GM20000 (cell line): ENCODE results near the gene E2F1.

ENCODE experiments used
- DNase-seq: peaks from one replicate; pipeline ENCODE4 v3.0.0; 2012; ENCODE audit warnings: low spot score
- TF ChIP-seq, protein P1 (sequence below): IDR thresholded peaks from 2 replicates; pipeline ENCODE4 v1.5.1; 2012; ENCODE audit warnings: mild to moderate bottlenecking, control low read depth; ENCODE audit errors: extremely low read depth, missing control alignments

E2F1 gene

DNA sequence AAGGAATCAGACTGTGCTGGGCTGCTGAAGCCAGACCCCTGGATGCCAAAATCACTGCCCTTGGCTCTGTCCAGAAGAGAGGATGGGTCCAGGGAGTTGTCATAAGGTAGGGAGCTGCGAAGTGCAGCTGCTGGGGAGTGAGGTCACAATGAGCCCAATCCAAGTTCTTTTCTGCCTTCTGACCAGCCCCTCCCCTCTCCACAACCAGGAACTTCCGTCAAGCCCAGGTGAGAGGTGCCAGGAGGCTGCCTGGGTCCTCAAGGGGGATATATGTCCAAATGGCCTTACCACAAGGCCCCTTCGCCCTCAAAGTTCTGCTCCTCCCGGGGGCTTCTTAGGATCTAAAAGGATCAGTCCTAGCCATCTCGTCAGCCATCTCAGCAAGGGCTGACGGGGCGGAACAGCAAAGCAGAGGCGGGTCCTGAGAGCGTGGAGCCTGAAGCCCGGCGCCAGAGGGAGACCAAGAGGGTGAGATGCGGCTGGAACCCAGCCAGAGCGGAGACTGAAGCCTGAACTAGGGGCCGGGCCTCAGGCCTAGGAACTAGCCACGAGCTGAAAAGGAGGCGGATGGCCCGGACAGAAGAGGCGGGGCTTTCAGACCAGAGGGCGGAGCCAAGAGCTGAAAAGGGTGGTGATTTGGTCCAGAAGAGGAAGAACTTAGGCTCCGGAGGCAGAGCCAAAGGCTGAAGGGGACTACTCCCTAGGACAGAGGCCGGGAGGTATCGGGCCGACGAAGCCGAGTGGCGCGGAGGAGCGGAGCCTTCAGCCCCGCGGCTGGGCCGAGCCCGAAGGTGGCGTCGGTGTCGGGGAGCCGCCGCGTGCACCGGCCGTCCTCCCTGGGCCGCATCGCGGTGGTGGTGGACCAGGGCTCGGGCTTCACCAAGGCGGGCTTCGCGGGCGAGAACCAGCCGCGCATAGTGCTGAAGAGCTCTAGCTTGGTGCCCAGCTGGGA lies 19.6 kb downstream of the E2F1 start, which contains the start of gene ACTL10:
Gene ACTL10 (plus strand): TSS at position 651 of the 952 bp plus-strand sequence. CDS start 555 bp downstream, outside the sequence.
- peak; percentile 97 for DNase-seq
- TF ChIP-seq, protein P1, sequence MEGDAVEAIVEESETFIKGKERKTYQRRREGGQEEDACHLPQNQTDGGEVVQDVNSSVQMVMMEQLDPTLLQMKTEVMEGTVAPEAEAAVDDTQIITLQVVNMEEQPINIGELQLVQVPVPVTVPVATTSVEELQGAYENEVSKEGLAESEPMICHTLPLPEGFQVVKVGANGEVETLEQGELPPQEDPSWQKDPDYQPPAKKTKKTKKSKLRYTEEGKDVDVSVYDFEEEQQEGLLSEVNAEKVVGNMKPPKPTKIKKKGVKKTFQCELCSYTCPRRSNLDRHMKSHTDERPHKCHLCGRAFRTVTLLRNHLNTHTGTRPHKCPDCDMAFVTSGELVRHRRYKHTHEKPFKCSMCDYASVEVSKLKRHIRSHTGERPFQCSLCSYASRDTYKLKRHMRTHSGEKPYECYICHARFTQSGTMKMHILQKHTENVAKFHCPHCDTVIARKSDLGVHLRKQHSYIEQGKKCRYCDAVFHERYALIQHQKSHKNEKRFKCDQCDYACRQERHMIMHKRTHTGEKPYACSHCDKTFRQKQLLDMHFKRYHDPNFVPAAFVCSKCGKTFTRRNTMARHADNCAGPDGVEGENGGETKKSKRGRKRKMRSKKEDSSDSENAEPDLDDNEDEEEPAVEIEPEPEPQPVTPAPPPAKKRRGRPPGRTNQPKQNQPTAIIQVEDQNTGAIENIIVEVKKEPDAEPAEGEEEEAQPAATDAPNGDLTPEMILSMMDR = no peak

DNA sequence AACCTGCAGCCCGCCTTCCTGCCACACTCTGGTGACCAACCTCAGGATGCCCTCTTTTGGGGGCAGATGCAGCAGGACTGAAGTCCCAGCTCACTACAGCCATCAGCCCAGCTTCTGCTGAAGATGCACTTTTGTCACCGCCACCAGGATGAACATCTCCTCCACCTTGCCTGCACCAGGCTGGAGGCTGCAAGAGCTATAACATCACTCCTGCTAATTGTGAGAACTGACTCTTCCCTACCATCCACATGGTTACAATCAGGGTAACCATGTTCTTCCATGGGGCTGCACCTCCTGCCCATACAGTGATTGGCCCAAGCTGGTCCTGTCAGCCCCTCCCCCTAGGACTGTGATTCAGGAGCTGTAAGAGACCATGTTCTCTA lies 21.4 kb downstream of the E2F1 start:
- DNase-seq = no peak
- TF ChIP-seq, protein P1 = no peak

DNA sequence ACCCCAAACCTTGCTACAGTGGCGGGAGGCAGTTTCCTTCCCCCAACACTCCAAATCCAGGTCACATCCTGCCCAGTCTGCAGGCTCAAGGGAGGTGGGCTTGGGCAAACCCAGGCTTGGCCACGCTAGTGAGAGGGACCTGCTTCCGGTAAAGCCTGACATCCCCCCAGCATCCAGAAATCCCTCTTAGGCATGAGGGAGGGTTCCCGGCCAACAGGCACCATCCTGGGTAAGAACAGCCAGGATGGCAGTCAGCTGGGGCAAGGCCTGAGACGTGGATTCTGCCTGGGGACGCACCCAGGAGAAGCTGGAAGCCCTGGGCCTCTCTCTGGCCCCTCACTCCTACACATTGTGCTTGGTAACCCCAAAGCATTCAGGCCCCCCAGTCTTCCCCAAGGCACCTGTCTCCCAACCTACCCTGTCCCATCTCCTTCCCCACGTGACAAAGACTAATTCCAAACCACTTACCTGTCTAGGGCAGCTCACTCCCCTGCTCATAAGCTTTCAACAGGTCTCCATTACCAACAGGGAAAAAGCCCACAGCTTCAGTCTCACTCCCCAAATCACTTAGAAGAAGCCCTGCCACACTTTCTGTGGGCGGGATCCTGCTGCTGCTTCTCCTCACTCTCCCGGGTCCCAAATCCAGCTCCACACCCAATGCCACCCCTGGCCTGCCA lies 22.0 kb downstream of the E2F1 start:
- TF ChIP-seq, protein P1 = no peak
- DNase-seq = no peak

DNA sequence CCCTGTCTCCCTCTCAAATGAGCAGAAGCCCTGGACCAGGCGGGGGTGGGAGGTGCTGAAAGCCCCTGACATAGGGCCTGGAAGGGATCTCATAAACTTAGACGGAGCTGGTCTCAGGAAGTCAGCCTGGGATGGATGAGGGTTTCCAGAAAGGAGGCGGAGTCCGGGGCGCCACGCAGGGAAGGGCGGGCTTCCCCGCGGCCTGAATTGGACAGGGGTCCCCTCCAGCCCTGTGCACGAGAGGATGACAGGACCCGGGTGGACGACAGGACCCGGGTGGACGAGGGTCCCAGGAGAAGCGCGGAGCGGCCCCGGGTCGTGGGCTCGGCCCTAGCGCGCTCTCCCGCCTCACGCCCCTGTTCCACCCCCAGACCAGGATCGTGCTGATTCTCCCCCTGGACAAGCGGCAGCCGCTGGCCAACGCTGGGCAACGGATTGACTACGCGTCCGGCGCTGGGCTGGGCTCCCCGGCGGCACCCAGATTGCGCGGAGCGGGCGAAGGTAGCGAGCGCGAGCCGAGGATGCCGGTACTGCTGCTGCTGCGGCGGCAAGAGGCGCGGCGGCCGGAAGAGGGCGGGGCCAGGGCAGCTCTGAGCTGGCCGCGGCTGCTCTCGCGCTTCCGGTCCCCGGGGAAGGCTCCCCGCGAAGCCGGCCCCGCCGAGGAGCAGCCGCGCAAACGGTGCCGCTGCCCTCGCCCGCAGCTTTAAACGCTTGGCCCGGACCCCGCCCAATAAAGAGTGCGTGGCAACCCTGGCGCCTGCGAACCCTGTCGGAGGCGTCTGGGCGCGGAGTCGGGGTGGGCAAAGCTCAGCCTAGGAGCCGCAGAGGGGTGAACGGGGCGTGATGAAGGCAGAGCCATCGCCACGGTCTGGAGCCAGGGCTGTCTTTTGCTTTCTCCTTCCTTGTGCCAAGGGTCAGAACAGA lies 22.8 kb downstream of the E2F1 start:
- TF ChIP-seq, protein P1 = no peak
- peak; percentile 94 for DNase-seq

DNA sequence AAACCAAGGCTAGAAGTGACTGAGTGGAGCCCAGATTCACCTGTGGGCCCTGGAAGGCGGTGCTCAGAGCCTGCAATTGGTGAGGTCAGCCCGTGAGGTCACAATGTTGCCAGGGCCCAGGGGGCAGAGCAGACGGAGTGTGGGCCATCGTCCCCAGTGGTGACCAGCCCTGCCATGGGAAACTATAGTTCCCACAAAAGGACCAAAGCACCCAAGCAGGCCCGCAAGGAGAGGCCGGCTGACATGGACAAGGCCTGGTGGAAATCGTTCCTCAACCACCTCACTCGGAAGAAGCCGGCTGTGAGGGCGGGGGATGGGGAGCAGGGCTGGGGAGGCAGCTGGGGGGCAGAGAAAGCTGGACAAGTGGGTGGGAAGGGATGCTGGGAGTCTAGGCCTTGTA lies 24.0 kb downstream of the E2F1 start, which contains the start of gene C20orf144:
Gene C20orf144 (plus strand): TSS at position 156 of the 400 bp plus-strand sequence. CDS start 19 bp downstream, at position 175.
- TF ChIP-seq, protein P1 = no peak
- DNase-seq = no peak

DNA sequence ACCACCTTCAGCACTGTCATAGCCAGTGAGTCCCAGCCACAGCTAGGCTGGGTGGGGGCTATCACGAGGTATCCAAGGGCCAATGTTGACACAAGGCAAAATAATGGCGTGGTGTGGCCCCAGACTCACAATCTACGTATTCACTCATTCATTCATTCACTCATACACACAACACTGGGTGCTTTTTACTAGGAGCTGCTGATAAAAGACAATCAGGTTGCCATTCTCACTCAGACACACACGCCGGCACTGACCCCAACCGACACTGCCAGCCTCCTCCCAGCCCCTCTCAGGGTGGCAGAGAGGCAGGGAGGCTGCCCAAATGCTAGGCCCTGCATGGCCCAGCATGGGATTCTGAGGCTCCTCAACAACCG lies 25.5 kb downstream of the E2F1 start:
- TF ChIP-seq, protein P1 = no peak
- DNase-seq = no peak
